WTC11 (cell line): Measurements from ENCODE around the gene INO80D. TPM values are rescaled to one million over a fixed set of nuclear protein-coding genes. Genes with fewer than 3 reads are reported as not detected.
A peak's percentile ranks its signal among the peaks of the same experiment; 100 is the strongest.
"Not testable (repeated sequence)": the region's sequence is repeated elsewhere in the genome, so short reads cannot be mapped to it uniquely, and the experiment has no call there.

Experiments used
- ATAC-seq: fragments of 200-7000 bp; cut with Tn5 transposase; 2 replicates; pipeline ENCODE4 v1.10.0; 2021; ENCODE audit warnings: mild to moderate bottlenecking, moderate library complexity
- CTCF ChIA-PET: fragments of 300-600 bp; sonication (Branson Sonifier 250); formaldehyde crosslinking; loops from one replicate; lab custom pipeline; 2021; ENCODE audit warnings: antibody characterized with exemption; lab: Charles Lee
- POLR2A ChIA-PET: fragments of 350-600 bp; sonication (Branson Sonifier 250); formaldehyde crosslinking; loops from one replicate; lab custom pipeline; 2021; ENCODE audit warnings: antibody characterized with exemption; lab: Charles Lee
- DNase-seq: peaks from one replicate; pipeline ENCODE4 v3.0.0; 2021; ENCODE audit warnings: low spot score
- H3K27ac Mint-ChIP-seq: 2 replicates; pipeline ENCODE4 v1.8.0; 2021; ENCODE audit warnings: mixed read lengths
- H3K27me3 Mint-ChIP-seq: 2 replicates; pipeline ENCODE4 v1.8.0; 2021; ENCODE audit warnings: low read depth, mild to moderate bottlenecking, moderate library complexity, mixed read lengths
- H3K36me3 Mint-ChIP-seq: 2 replicates; pipeline ENCODE4 v1.8.0; 2021; ENCODE audit warnings: mixed read lengths
- H3K4me1 Mint-ChIP-seq: 2 replicates; pipeline ENCODE4 v1.8.0; 2022; ENCODE audit warnings: mixed read lengths
- H3K4me3 Mint-ChIP-seq: 2 replicates; pipeline ENCODE4 v1.8.0; 2021; ENCODE audit warnings: mild to moderate bottlenecking, moderate library complexity, mixed read lengths
- H3K9me3 Mint-ChIP-seq: 2 replicates; pipeline ENCODE4 v1.8.0; 2021; ENCODE audit warnings: mixed read lengths
- EMX1 ChIP-seq: fragments of 250-450 bp; sonication (Bioruptor Pico); IDR thresholded peaks from 2 replicates; pipeline ENCODE4 v1.8.0; 2021; ENCODE audit warnings: mild to moderate bottlenecking
- HMGA2 ChIP-seq: fragments of 250-450 bp; sonication (Bioruptor Pico); IDR thresholded peaks from 2 replicates; pipeline ENCODE4 v1.4.0; 2021; ENCODE audit warnings: mild to moderate bottlenecking, moderate library complexity
- IRF1 ChIP-seq: sonication (generic); formaldehyde crosslinking; IDR thresholded peaks from 2 replicates; pipeline ENCODE4 v1.8.0; 2023; ENCODE audit warnings: missing genetic modification reagents
- JUN ChIP-seq: sonication (generic); formaldehyde crosslinking; IDR thresholded peaks from 2 replicates; pipeline ENCODE4 v1.8.0; 2023; ENCODE audit warnings: mild to moderate bottlenecking, missing genetic modification reagents
- NR3C1 ChIP-seq: sonication (generic); formaldehyde crosslinking; conservative IDR thresholded peaks from 2 replicates; pipeline ENCODE4 v1.8.1; 2023; ENCODE audit warnings: low read depth, mild to moderate bottlenecking, missing genetic modification reagents
- OVOL2 ChIP-seq: fragments of 250-450 bp; sonication (Bioruptor Pico); IDR thresholded peaks from 2 replicates; pipeline ENCODE4 v1.9.0; 2021; ENCODE audit warnings: mild to moderate bottlenecking, borderline replicate concordance
- SMAD3 ChIP-seq: sonication (generic); formaldehyde crosslinking; IDR thresholded peaks from 2 replicates; pipeline ENCODE4 v1.8.0; 2022; ENCODE audit warnings: missing genetic modification reagents, mild to moderate bottlenecking, borderline replicate concordance
- ZBTB21 ChIP-seq: sonication (generic); formaldehyde crosslinking; IDR thresholded peaks from 2 replicates; pipeline ENCODE4 v1.8.1; 2023; ENCODE audit warnings: mild to moderate bottlenecking, missing genetic modification reagents, borderline replicate concordance
- ZNF121 ChIP-seq: sonication (generic); formaldehyde crosslinking; IDR thresholded peaks from 2 replicates; pipeline ENCODE4 v1.8.0; 2023; ENCODE audit warnings: missing genetic modification reagents
- ZNF219 ChIP-seq: sonication (generic); formaldehyde crosslinking; IDR thresholded peaks from 2 replicates; pipeline ENCODE4 v1.8.0; 2023; ENCODE audit warnings: missing genetic modification reagents, mild to moderate bottlenecking, borderline replicate concordance
- ZNF425 ChIP-seq: fragments of 250-450 bp; sonication (Bioruptor Pico); conservative IDR thresholded peaks from 2 replicates; pipeline ENCODE4 v1.9.0; 2021; ENCODE audit warnings: mild to moderate bottlenecking
- total RNA-seq: library from RNA; stranded (reverse); gene quantifications from 3 replicates; pipeline ENCODE4 v1.2.3, GENCODE V29; 2021
- TF ChIP-seq, protein P1 (sequence below): sonication (generic); formaldehyde crosslinking; IDR thresholded peaks from 2 replicates; pipeline ENCODE4 v1.8.0; 2022; ENCODE audit warnings: mild to moderate bottlenecking, missing genetic modification reagents
- TF ChIP-seq, protein P2 (sequence below): sonication (generic); formaldehyde crosslinking; IDR thresholded peaks from 2 replicates; pipeline ENCODE4 v1.8.1; 2023; ENCODE audit warnings: mild to moderate bottlenecking, missing genetic modification reagents
- TF ChIP-seq, protein P3 (sequence below): sonication (generic); formaldehyde crosslinking; IDR thresholded peaks from 2 replicates; pipeline ENCODE4 v1.8.0; 2022; ENCODE audit warnings: missing genetic modification reagents

Gene INO80D
- total RNA-seq, 1 experiment from 2014 or later, result 30.9 TPM

- POLR2A ChIA-PET, result no interaction called here
- Mint-ChIP-seq H3K9me3 (peaks cover 24% of the 10 kb centered on the region), H3K27ac (no peak overlapping the region), H3K36me3 (peaks cover 49% of the 10 kb centered on the region), H3K4me3 (no peak overlapping the region), H3K27me3 (no peaks in the 10 kb centered on the region), H3K4me1 (no peaks in the 10 kb centered on the region)
- CTCF ChIA-PET, result interaction anchor here (1.2 kb wide), 1 partner anchor 16 kb away, joined by 3 read pairs; no protein-coding TSS in a partner anchor
- no peak for TF ChIP-seq OVOL2
- no peak for TF ChIP-seq IRF1
- no peak for TF ChIP-seq ZNF425 (CRISPR knock-in tag)
- TF ChIP-seq, protein P1, sequence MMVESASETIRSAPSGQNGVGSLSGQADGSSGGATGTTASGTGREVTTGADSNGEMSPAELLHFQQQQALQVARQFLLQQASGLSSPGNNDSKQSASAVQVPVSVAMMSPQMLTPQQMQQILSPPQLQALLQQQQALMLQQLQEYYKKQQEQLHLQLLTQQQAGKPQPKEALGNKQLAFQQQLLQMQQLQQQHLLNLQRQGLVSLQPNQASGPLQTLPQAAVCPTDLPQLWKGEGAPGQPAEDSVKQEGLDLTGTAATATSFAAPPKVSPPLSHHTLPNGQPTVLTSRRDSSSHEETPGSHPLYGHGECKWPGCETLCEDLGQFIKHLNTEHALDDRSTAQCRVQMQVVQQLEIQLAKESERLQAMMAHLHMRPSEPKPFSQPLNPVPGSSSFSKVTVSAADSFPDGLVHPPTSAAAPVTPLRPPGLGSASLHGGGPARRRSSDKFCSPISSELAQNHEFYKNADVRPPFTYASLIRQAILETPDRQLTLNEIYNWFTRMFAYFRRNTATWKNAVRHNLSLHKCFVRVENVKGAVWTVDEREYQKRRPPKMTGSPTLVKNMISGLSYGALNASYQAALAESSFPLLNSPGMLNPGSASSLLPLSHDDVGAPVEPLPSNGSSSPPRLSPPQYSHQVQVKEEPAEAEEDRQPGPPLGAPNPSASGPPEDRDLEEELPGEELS, result no peak
- TF ChIP-seq JUN, result no peak
- TF ChIP-seq, protein P2, sequence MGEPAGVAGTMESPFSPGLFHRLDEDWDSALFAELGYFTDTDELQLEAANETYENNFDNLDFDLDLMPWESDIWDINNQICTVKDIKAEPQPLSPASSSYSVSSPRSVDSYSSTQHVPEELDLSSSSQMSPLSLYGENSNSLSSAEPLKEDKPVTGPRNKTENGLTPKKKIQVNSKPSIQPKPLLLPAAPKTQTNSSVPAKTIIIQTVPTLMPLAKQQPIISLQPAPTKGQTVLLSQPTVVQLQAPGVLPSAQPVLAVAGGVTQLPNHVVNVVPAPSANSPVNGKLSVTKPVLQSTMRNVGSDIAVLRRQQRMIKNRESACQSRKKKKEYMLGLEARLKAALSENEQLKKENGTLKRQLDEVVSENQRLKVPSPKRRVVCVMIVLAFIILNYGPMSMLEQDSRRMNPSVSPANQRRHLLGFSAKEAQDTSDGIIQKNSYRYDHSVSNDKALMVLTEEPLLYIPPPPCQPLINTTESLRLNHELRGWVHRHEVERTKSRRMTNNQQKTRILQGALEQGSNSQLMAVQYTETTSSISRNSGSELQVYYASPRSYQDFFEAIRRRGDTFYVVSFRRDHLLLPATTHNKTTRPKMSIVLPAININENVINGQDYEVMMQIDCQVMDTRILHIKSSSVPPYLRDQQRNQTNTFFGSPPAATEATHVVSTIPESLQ (CRISPR knock-in tag), result no peak
- no peak for TF ChIP-seq EMX1 (CRISPR knock-in tag)
- TF ChIP-seq SMAD3 (CRISPR knock-in tag), result no peak
- ATAC-seq (no peak), DNase-seq (no peak)
These were observed 65.8 kb downstream of the INO80D start for GRCh38 chr2:206020171-206020570.

- H3K27ac Mint-ChIP-seq, ATAC-seq, DNase-seq, POLR2A ChIA-PET, H3K4me1 Mint-ChIP-seq, CTCF ChIA-PET, H3K27me3 Mint-ChIP-seq, H3K4me3 Mint-ChIP-seq: not testable (repeated sequence)
- Mint-ChIP-seq H3K36me3 (peaks cover 73% of the 10 kb centered on the region), H3K9me3 (peaks cover 34% of the 10 kb centered on the region)
These were observed 70.2 kb downstream of the INO80D start for GRCh38 chr2:206015746-206016145.

- no peaks in the 10 kb centered on the region for H3K4me1 Mint-ChIP-seq
- H3K27ac Mint-ChIP-seq, result peak overlapping the region; percentile 36; the same call in 1 of the 2 replicates
- no peaks in the 10 kb centered on the region for H3K27me3 Mint-ChIP-seq
- POLR2A ChIA-PET, result no interaction called here
- no peak overlapping the region for H3K4me3 Mint-ChIP-seq
- TF ChIP-seq ZNF121 (CRISPR knock-in tag) (no peak), HMGA2 (no peak), ZBTB21 (no peak)
- TF ChIP-seq, all 79 proteins: peak for 0
- ATAC-seq (no peak), DNase-seq (no peak)
- H3K9me3 Mint-ChIP-seq, result peaks cover 26% of the 10 kb centered on the region
- CTCF ChIA-PET, result no interaction called here
- peaks cover 71% of the 10 kb centered on the region for H3K36me3 Mint-ChIP-seq
These were observed 74.2 kb downstream of the INO80D start for GRCh38 chr2:206011795-206012194.

DNA sequence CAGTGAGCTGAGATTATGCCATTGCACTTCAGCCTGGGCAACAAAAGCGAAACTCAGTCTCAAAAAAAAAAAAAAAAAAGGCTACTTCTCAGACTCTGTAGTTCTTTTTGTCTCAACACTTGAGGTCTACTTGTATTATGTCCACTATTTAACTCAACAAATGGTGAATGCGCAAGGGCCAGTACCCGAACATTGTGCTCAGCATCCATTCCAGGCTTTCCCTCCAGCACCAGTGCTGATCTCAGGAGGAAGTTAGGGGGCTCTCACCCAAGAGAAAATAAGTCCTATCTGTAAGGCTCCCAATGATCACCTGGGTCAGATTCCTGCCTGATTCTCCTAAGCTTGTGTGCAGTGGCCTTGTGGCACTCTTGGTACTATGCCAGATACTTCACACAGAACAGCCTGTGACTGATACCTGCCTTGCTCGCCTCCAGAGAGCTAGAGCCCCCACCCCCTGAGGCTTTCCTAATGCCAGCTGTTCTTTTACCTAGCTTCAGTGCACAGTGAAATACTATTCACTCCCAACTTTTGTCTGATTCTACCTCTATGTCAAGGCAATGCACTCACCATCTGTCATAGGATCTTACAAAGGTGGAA lies 74.9 kb downstream of the INO80D start:
- H3K9me3 Mint-ChIP-seq, result peaks cover 19% of the 10 kb centered on the region
- POLR2A ChIA-PET, result no interaction called here
- TF ChIP-seq, protein P3, sequence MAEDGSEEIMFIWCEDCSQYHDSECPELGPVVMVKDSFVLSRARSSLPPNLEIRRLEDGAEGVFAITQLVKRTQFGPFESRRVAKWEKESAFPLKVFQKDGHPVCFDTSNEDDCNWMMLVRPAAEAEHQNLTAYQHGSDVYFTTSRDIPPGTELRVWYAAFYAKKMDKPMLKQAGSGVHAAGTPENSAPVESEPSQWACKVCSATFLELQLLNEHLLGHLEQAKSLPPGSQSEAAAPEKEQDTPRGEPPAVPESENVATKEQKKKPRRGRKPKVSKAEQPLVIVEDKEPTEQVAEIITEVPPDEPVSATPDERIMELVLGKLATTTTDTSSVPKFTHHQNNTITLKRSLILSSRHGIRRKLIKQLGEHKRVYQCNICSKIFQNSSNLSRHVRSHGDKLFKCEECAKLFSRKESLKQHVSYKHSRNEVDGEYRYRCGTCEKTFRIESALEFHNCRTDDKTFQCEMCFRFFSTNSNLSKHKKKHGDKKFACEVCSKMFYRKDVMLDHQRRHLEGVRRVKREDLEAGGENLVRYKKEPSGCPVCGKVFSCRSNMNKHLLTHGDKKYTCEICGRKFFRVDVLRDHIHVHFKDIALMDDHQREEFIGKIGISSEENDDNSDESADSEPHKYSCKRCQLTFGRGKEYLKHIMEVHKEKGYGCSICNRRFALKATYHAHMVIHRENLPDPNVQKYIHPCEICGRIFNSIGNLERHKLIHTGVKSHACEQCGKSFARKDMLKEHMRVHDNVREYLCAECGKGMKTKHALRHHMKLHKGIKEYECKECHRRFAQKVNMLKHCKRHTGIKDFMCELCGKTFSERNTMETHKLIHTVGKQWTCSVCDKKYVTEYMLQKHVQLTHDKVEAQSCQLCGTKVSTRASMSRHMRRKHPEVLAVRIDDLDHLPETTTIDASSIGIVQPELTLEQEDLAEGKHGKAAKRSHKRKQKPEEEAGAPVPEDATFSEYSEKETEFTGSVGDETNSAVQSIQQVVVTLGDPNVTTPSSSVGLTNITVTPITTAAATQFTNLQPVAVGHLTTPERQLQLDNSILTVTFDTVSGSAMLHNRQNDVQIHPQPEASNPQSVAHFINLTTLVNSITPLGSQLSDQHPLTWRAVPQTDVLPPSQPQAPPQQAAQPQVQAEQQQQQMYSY, result peak; percentile 60
- TF ChIP-seq NR3C1 (CRISPR knock-in tag), result no peak
- TF ChIP-seq ZNF219, result no peak
- no peaks in the 10 kb centered on the region for H3K27me3 Mint-ChIP-seq
- ATAC-seq (no peak), DNase-seq (no peak)
- H3K4me3 Mint-ChIP-seq, result no peak overlapping the region
- peaks cover 69% of the 10 kb centered on the region for H3K36me3 Mint-ChIP-seq
- CTCF ChIA-PET, result no interaction called here
- H3K27ac Mint-ChIP-seq, result no peak overlapping the region; the same call in 1 of the 2 replicates
- no peaks in the 10 kb centered on the region for H3K4me1 Mint-ChIP-seq
